ENCODE results near the gene ANKRD52. TPM values are rescaled to one million over a fixed set of nuclear protein-coding genes. Genes with fewer than 3 reads are reported as not detected.

The ANKRD52 gene
- polyA plus RNA-seq, 1 donor (not counting 4 experiments of a cell fraction or from before 2014, with no cell fraction given): 14.0 TPM

DNA sequence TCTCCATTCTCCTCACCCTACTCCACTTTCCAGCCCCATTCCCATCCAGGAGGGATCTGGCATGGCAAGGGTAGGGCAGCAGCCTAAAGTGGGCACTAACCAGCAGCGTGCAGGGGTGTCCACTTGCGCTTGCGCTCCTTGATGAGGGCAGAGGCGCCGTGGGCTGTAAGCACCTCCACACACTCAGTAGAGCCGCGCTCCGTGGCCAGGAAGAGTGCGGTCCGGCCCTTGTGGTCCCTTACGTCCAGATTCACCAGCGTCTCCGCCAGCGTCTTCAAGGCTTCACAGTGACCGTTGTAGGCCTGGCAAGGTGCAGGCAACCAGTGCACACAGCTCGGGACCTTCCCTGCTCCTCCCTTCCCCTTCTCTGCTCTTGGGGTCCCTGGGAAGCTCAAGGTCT, 10.3 kb downstream of the ANKRD52 start:
- Histone ChIP-seq H4K20me1 (ENCODE audit: control insufficient read depth, extremely low read depth, insufficient read depth, low read length) (no peaks in the 10 kb centered on the region), H3K4me2 (ENCODE audit: control insufficient read depth, extremely low read depth, insufficient read depth, low read depth, low read length) (no peak overlapping the region), H3K4me3 (ENCODE audit: control insufficient read depth in 2 of 3, extremely low read depth in 1 of 3, insufficient read depth in 2 of 3, low read depth in 1 of 3, low read length in 3 of 3) (no peak overlapping the region), H3K9ac (ENCODE audit: control insufficient read depth, extremely low read depth, insufficient read depth, low read length) (no peak overlapping the region), H3K4me1 (ENCODE audit: control insufficient read depth, extremely low read depth, insufficient read depth, low read length) (no peaks in the 10 kb centered on the region), H3K27ac (ENCODE audit: control insufficient read depth, insufficient read depth, low read length) (no peak overlapping the region), H2AFZ (ENCODE audit: control insufficient read depth, low read length) (no peak overlapping the region), H3K36me3 (ENCODE audit: control insufficient read depth in 2 of 2, extremely low read depth in 1 of 2, insufficient read depth in 2 of 2, low read length in 2 of 2) (peaks cover 48 to 54% of the 10 kb centered on the region in 2 experiments), H3K9me1 (ENCODE audit: control insufficient read depth, extremely low read depth, insufficient read depth, low read length) (no peaks in the 10 kb centered on the region), H3K27me3 (ENCODE audit: control insufficient read depth, extremely low read depth, insufficient read depth, low read length) (no peaks in the 10 kb centered on the region), H3K79me2 (ENCODE audit: control insufficient read depth, insufficient read depth, low read length) (peaks cover 13% of the 10 kb centered on the region), H3K9me3 (ENCODE audit: control insufficient read depth, low read depth, low read length) (no peaks in the 10 kb centered on the region)
- DNase-seq (ENCODE audit: low read depth, low spot score) (no peak), FAIRE-seq (no peak)
- no peak for TF ChIP-seq EZH2 (IDR thresholded peaks at IDR 0.05; ENCODE audit: low read length)
- TF ChIP-seq, protein P1, sequence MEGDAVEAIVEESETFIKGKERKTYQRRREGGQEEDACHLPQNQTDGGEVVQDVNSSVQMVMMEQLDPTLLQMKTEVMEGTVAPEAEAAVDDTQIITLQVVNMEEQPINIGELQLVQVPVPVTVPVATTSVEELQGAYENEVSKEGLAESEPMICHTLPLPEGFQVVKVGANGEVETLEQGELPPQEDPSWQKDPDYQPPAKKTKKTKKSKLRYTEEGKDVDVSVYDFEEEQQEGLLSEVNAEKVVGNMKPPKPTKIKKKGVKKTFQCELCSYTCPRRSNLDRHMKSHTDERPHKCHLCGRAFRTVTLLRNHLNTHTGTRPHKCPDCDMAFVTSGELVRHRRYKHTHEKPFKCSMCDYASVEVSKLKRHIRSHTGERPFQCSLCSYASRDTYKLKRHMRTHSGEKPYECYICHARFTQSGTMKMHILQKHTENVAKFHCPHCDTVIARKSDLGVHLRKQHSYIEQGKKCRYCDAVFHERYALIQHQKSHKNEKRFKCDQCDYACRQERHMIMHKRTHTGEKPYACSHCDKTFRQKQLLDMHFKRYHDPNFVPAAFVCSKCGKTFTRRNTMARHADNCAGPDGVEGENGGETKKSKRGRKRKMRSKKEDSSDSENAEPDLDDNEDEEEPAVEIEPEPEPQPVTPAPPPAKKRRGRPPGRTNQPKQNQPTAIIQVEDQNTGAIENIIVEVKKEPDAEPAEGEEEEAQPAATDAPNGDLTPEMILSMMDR (optimal IDR thresholded peaks at IDR 0.05 in 1 of 3, IDR thresholded peaks at IDR 0.05 in 1 of 3, conservative IDR thresholded peaks at IDR 0.05 in 1 of 3; ENCODE audit: extremely low read depth in 1 of 3, insufficient read depth in 2 of 3, low read length in 3 of 3): no peak
- dilution Hi-C loops (cut with MboI; ENCODE audit: extremely low pct_ligation_motif_present, low sequenced_read_pairs): no loop called here

- peaks cover 3% of the 10 kb centered on the region for H3K79me2 ChIP-seq (ENCODE audit: control insufficient read depth, insufficient read depth, low read length)
- H3K4me2 ChIP-seq (ENCODE audit: control insufficient read depth, extremely low read depth, insufficient read depth, low read depth, low read length): no peak overlapping the region
- dilution Hi-C loops (cut with MboI; ENCODE audit: extremely low pct_ligation_motif_present, low sequenced_read_pairs): no loop called here
- H3K4me3 ChIP-seq (ENCODE audit: control insufficient read depth in 2 of 3, extremely low read depth in 1 of 3, insufficient read depth in 2 of 3, low read depth in 1 of 3, low read length in 3 of 3): no peak overlapping the region
- no peak overlapping the region for H2AFZ ChIP-seq (ENCODE audit: control insufficient read depth, low read length)
- H3K27me3 ChIP-seq (ENCODE audit: control insufficient read depth, extremely low read depth, insufficient read depth, low read length): no peaks in the 10 kb centered on the region
- H3K9ac ChIP-seq (ENCODE audit: control insufficient read depth, extremely low read depth, insufficient read depth, low read length): no peak overlapping the region
- peaks cover 50 to 61% of the 10 kb centered on the region in 2 experiments for H3K36me3 ChIP-seq (ENCODE audit: control insufficient read depth in 2 of 2, extremely low read depth in 1 of 2, insufficient read depth in 2 of 2, low read length in 2 of 2)
- no peak for DNase-seq (ENCODE audit: low read depth, low spot score)
- H3K9me3 ChIP-seq (ENCODE audit: control insufficient read depth, low read depth, low read length): no peaks in the 10 kb centered on the region
- H4K20me1 ChIP-seq (ENCODE audit: control insufficient read depth, extremely low read depth, insufficient read depth, low read length): peaks cover 3% of the 10 kb centered on the region
- H3K9me1 ChIP-seq (ENCODE audit: control insufficient read depth, extremely low read depth, insufficient read depth, low read length): no peaks in the 10 kb centered on the region
- H3K4me1 ChIP-seq (ENCODE audit: control insufficient read depth, extremely low read depth, insufficient read depth, low read length): no peaks in the 10 kb centered on the region
- no peak for FAIRE-seq
- no peak overlapping the region for H3K27ac ChIP-seq (ENCODE audit: control insufficient read depth, insufficient read depth, low read length)
- no peak for TF ChIP-seq EZH2 (IDR thresholded peaks at IDR 0.05; ENCODE audit: low read length)
- TF ChIP-seq, protein P1 (optimal IDR thresholded peaks at IDR 0.05 in 1 of 3, IDR thresholded peaks at IDR 0.05 in 1 of 3, conservative IDR thresholded peaks at IDR 0.05 in 1 of 3; ENCODE audit: extremely low read depth in 1 of 3, insufficient read depth in 2 of 3, low read length in 3 of 3): no peak
These were observed 13.7 kb downstream of the ANKRD52 start for GRCh38 chr12:56244494-56244893.
